ENCODE results near the gene CDC25B. TPM values are rescaled to one million over a fixed set of nuclear protein-coding genes. Genes with fewer than 3 reads are reported as not detected.

Gene CDC25B
- polyA plus RNA-seq, 1 donor, result 86.6 TPM

DNA sequence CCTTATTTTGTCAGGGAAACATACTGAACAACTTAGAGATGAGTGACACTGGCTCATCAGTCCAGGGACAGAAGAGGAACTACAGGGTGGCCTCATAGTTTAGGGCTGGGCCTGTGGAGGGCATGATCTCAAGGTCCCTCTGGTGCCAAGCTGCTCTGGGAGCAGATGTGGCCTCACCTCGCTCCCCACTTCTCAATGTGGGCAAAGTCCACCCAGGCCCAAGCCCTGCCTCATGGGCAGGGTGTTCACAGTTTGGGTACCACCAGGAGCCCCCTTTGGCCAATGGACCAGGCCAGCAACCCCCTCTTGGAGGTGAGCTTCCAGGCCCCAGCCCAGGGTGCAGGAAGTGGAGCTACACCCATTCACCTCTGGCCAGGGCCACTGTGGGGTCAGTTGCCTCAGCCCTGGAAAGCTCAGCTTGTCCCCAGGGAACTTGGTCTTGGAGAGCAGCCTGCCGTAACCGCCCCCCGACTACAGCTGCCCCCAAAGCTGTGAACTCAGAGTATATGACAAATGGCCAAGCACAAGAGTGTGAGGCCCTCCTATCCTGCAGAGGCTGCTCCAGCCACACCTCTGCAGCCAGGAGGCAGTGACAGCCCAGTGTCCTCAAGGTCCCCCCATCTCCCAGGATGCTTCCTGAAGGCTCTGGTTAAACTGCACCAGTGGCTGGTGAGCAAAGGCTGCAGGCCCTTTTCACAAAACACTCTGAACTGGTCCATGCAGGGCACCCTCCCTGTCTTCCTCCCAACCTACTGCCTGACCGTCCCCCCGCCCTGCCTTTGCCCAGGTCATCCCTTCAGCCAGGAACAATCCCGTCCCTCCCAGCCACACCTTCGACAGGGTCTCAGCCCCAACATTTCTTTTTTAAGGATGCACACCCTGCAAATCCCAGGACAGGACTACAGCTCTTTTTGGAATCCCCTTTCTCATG lies 32.2 kb upstream of the CDC25B start:
- DNase-seq (ENCODE audit: low read depth), result no peak

DNA sequence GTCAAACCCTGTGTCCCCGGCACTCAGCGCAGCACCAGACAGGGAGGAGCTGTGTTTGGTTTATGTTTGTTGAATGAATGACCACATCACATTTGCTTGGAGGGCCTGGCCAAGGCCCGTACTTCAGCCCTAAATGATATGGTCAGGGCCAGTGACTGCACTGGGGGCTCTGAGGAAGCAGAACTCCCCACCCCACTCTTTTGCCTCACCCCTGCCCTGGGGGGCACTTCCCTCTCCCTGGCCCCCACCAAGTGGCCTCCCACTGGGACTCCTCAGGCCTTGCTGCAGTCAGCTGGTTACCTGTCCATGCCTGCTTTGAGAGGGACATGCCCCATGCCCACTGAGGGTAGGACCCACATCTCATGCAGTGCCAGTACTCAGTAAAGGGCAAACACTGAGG lies 31.5 kb upstream of the CDC25B start:
- DNase-seq (ENCODE audit: low read depth), result no peak

DNA sequence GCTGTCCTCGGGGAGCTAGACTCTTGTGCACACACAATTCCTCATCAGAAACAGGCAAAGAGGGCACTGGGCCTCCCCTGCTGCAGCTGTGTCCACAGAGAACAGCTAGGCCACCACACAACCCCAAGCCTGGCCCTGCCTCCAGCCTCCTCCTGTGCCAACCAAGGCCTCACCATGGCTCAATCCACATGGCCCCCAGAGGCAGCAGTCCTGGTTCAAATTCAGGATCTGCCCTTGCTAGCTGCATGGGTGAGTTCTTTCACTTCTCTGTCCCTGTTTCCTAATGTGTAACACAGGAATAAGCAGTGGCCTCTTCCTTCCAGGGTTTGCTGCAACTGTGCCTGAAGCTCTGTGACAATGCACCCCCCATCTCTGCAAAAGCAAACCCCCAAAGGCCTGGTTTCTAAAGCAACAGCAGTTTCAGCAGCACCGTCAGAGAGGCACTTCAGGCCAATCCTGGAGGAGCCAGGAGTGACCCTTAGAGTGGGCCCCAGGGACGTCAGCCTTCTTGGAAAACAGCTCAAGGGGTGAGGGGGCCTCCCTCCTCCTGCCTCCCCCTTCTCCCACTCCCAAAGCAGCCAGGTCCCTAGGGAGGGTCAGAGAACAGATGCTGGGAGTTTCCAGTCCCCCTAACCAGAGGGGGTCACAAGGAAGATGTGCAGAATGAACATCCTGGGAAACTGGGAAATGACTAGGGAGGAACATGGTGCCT lies 30.8 kb upstream of the CDC25B start:
- no peak for DNase-seq (ENCODE audit: low read depth)

DNA sequence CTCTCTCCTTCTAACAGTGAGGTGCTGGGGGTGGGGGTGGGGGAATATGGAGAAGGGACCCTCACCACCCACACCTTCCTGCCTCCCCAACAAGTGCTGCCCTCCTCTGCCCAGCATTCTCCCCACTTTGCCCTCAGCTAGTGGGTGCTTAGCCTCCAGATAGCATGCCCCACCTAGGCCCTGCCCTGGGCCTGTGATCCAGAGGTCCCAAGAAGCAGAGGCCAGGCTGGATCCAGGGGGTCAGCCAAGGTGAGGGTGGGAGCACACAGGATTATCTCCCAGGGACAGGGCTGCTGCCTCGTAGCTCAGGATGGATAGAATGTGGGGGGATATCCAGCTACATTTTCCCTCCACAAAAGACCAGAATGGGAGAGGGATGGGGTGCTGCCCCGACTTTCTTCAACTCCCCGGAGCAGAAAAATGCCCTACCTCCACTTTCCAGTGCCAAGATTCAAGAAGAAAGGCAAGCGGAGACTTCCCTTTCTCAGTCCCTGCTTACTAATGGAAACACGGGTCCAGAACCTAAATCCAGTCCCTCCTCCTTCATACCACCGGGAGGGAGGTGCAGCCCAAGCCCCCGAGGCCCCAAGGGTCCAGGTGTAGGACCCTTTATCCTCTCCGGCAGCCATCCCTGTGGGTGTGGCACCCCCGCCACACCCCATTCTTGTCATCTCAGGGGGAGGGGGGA lies 29.5 kb upstream of the CDC25B start:
- DNase-seq (ENCODE audit: low read depth), result no peak

DNA sequence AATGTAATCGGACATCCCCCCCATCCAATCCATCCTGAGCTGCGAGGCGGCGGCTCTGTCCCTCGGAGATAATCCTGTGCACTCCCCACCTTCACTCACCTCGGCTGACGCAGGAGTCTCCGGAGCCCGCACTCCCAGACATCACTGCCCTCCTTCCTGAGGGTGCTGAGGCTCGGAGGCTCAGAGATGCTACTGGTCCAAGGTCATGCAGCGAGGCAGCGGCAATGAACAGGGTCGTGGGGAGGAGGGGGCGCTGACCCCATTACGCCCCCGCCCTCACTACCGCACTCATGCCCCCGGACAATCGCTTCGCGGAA lies 29.0 kb upstream of the CDC25B start:
- DNase-seq (ENCODE audit: low read depth), result no peak

DNA sequence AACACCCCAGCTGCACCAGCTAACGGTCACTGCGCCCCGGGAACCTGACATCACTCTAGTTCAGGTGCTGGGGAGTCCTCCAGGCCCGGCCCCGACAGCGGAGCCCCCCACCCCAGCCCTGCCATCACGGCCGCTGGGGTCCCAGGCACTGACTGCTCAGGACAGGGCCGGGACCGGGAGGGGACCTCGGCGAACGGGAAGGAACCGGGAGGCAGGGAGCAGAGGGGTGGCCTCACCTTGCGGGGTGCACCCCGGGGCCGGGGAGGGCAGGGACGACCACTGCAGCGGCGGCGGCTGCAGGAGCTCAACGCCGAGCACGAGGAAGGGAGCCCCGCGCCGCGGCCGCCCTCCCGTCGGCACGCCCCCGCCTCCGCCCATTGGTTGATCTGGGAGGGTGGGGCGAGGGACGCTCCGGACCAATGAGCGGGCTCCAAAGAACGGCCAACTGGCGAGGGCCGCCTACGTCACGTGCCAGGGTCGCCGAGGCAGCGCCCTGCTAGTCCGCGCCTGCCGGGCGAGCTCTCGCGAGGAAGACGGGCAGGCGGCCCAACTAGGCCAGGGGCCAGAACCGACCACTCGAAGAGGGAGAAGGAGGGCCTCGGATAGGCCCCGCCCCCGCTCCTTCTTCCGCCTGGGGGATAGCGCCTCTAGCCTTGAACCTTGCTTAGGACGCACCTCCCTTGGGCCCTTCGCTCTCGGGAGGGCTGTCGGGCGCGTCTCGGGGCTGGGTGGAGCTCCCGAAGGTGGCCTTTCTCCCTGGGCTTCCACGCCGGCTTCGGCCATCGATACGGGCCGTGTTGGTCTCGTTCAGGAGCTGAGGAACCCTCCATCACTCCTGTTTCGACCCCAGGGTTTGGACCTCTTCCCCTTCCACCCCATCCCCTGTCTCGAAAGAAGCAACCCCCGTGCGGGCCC lies 28.4 kb upstream of the CDC25B start, which contains the start of gene ADISSP:
TSS of gene ADISSP (minus strand) at position 327 of the 915 bp plus-strand sequence. CDS start 7,653 bp downstream, outside the sequence.
- peak; percentile 90 for DNase-seq (ENCODE audit: low read depth)

DNA sequence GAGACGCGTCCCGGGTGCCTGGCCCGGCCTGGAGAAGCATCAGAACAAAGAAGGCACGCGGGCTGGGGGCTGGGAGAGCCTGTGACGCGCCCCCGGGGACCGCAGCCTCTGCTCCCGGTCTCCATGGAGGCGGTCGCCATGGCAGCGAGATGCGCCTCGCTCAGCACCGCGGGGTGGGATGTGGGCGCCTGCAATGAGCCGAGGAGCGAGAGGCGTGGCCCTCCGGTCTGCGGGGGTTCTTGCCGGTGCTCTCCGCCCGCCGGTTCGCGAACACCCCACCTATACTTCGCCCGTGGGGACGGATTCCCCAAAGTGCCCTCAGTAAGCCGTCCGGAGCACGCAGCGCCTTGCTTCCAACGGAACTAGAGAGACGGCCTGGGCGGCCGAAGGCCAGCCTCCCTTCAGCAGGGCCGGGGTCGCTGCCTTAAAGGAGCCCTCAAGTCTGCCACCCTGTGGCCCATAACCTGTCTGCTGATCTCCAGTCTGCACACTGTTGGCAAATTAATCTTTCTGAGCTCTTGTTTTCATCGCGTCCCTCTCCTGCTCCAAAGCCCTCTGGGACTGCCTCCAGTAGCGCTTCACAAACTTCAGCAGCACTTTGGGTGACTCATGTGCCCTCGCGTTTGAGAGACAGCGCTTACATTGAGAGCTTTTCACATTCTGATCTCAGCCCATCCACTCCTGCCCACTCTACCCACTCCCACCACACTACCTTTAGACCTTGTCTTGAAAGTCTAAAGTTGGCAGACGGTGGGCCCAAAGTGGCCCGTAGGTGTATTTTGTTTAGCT lies 27.6 kb upstream of the CDC25B start:
- no peak for DNase-seq (ENCODE audit: low read depth)

DNA sequence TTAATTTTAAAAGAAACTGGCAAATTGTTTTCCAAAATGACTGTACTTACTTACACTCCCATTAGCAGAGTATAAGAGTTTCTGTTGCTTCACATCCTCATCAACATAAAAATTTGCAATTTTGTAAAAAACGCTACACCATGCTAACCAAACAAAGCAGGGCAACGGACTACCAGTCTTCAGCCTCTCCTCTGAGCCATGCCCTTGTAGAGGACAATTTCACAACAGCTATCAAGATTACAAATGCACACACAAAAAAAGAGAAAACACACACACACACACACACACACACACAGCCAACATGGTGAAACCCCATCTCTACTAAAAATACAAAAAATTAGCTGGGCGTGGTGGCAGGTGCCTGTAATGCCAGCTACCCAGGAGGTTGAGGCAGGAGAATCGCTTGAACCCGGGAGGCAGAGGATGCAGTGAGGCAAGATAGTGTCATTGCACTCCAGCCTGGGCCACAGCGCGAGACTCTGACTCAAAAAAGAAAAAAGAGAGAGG lies 24.5 kb upstream of the CDC25B start:
- DNase-seq (ENCODE audit: low read depth), result no peak

DNA sequence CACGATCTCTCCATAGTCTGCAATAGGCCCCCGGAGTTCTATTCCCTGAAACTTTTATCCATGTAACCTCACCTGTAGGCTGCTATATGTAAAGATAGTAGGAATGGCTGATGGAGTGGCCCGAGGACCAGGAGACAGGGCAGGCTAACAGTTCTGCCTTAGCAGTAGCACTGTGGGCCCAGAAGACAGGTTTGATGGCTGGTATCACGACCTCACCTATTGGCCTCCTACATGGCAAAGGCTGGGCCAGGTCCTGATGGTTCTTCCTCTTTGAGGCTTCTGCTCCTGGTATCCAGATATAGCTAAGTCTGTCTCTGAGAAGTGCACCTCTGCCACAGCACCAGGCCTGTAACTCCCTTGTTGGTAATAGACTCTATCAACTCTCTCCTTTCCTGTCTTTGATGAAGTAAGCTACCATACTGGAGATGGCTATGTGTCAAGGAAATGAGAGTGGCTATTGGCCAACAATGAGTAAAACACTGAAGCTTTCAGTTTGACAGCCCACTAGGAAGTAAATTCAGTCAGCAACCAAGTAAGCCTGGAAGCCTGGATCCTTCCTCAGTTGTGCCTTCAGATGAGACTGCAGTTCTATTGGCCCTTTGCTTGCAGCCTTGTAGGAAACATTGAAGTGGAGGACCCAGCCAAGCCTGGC lies 20.5 kb upstream of the CDC25B start:
- no peak for DNase-seq (ENCODE audit: low read depth)

DNA sequence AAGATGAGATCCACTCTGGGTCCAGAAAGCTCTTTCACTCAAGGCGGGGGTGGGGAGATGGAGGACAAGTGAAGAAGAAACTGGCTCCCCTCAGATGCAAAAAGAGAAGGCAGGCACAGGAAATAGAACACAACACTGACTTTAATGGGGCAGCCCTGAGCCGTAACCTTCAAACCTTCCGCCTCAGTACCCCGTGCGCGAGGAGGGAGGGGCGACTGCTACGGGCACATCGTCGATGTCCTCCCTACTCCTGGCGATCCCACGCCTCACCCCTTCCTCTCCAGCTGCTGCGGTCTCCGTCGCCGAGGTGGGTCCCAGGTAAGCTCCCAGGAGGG lies 18.8 kb upstream of the CDC25B start:
- DNase-seq (ENCODE audit: low read depth), result no peak

DNA sequence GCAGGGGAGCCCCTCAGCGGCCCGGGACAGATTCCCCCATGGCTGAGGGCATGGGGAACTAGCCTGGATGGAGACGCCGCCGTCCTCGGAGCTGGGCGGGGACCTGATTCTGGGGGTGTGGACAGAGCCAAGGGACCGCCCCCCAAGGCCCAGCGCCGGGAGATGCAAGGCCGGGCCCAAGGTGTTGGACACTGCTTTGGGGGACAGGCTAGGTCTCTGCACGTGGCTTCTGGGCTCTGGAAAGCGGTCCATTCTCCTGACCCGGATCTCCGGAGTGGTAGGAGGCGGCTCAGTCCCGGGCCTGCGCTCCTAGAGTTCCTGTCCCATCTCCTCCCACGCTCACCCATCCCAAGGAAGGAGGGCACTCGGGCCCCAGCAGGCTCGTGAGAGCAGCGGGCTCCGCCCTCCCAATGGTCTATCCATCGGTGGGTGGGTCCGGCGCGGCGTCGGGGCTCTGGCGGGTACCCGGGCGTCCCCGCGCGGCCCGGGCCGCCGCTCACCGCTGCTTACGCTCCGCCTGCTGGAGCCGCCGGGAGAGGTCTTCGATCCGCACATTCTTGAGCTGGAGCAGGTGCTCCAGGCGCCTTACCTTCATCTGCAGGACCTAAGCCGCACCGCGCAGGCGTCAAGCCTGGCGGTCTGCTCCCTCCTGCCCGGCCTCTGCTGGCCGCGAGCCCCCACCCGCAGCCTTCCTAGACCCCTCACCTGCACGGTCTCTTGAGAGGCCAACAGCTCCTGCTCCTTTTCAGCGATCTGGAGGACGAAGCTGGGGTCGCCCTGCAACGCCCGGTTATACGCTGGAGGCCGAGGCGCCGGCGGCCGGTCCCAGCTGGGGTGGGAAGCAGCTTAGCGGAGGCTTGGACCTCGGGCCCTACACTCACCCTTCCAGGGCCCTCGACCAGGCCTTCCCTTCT lies 18.1 kb upstream of the CDC25B start:
- no peak for DNase-seq (ENCODE audit: low read depth)

DNA sequence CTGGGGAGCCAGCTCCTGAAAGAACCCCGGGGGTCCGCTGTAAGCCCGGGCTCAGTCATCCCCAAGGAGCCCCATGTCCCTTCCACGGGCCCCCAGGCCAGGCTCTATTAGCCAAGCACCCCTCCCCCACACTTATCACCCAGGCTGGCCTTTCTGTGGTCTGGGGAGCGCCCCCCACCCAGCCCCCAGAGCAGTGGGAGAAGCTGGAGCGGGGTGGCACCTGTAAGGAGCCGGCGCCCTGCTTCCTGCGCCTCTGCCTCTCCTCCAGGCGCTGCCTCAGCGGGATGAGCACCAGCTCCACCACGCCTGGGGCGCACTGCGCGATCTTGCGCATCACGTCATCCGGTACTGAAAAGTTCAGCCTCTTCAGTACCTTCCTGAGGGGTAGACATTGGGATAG lies 17.1 kb upstream of the CDC25B start:
- no peak for DNase-seq (ENCODE audit: low read depth)

DNA sequence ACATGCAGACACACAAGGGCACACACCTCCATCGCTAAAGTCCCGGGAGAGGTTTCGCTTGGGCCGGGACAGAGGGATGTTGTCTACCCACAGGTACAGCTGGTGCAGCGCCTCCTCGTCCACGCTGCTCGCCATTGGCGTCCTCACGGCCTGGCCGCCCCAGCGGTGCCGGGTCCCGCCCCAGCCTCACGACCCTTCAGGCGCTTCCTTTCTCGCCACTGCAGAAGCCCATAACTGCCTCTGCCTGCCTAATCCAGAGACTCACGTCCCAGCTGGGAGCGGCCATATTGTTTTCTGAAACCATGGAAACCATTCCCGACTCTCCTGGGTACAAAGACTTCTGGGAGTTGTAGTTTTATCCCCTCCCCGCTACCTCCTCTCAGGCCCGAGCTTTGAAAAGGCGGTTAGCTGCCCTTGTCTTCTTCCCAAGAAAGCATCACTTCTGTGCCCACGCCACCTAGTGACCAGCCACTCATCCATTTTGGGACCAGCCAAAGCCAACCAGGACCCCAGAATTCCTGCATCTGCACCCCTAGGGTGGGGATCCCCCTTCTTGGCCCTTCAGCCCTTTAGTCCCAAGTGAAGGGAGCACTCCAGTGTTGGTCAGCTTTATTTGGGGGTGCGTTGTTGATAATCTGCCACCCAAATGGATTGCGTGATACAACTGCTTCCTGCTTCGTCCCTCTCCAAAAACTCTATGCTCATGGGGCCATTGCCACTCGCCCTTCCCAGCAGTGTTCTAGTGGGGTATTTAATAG lies 14.8 kb upstream of the CDC25B start, which contains the start of gene SPEF1:
TSS of gene SPEF1 (minus strand) at position 296 of the 758 bp plus-strand sequence. CDS start at position 135, 161 bp downstream.
- peak; percentile 79 for DNase-seq (ENCODE audit: low read depth)

DNA sequence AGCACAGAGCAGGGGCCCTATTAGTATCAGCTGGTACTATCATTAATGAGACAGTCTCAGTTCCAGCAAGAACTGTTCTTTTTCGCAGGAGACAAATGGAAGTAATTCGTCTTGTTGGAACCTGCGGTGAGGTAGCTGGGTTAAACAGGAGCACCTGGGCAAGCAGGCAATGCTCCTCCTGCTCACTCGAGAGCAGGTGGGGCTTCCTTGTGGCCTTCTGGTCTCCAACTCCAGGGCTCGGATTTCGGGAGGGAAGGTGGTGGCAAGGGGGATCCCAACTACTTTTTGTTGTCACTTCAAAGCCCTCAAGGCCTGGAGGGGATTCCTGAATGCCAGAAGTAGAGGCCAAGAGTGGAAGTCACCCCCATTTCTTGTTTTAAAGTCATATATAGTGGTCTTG lies 13.5 kb upstream of the CDC25B start:
- no peak for DNase-seq (ENCODE audit: low read depth)

DNA sequence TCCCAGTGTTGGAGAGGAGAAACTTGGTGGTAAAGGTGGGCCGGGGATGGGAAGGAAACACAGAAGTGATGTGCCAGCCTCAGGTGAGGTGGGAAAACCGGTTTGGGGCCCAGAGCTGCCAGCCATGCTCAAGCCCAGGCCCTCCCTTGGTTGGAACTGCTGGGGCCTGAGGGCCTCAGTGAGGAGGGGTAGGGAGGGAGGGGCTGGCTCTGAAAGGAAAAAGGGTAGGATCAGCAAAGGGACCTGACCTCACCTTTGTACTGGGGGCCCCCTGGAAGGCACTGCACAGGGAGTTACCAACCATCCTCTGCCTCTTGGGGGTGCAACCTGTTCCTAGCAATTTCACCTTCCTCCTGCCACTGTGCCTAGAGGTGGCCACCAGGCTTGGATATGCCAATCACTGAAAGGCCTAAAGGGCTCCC lies 13.0 kb upstream of the CDC25B start:
- DNase-seq (ENCODE audit: low read depth), result no peak

DNA sequence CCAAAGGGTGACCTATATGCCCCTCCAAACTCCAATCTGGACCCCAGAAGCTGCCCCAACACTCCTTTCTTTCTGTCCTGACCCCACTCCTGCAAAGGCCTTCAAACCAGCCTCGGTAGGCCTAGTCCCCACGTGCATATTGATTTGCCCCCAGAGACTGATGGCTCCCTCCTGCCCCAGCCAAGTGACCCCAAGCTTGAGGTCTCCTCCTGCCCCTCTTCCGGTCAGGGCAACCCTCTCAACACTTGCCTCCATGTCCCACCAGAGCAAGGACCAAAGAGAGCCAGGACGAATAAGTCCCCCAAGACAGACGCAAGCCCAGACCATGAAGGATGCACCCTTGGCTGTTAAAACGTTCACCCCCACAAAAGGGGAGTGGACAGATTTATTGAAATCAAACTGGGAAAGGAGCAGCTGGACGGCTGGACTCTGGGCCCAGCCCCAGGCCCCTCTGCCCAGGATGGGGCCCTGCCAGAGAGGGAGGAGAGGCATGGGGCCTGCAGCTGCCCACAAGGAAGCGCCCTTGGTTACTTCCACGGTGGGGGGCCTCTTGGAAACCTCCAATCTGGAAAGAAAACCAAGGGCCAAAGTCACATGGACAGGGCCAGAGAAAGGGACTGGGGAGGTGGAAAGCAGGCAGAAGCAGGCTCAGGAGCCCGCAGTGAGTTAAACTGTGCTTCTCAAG lies 12.5 kb upstream of the CDC25B start:
- no peak for DNase-seq (ENCODE audit: low read depth)

DNA sequence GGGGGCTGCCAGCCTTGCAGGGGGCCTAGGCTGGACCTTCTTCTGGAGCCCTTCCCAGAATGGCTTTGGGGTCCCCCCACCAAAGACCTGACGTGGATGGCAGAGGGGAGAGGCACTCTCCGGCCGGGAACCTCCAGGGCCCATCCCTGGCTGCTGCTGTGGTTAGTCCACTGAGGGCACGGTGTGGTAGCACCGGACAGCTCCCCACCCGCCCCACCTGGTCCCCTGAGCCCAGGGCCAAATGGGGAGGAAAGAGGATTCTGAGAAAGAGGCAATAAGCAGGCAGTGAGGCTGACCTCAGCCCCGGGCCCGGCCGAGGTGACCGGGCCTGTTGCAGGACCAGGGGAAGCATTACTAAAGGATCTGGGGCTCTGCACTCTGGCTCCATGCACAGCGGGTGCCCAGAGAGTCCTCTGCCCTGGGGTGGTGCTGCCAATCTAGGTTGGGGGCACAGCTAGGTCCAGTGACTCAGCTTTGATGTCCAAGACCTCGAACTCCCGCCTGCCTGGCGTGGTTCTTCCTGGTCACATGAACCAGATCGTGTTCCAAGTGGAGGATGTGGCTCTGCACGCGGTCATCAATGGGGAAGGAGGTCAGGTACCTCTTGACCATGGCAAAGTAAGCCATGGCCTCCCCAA lies 11.8 kb upstream of the CDC25B start:
- no peak for DNase-seq (ENCODE audit: low read depth)

Measured in forelimb muscle (tissue), 1 donor.